GM23248 (cell line): ENCODE results near the gene CDCA8.

Experiments used
- EZH2 ChIP-seq: fragments of 200-600 bp; sonication (generic); IDR thresholded peaks from 2 replicates; pipeline ENCODE4 v1.6.1; 2018; ENCODE audit warnings: antibody characterized with exemption, mild to moderate bottlenecking; ENCODE audit not compliant: insufficient read depth, poor library complexity, severe bottlenecking
- EZH2phosphoT487 ChIP-seq: fragments of 200-600 bp; sonication (generic); IDR thresholded peaks from 2 replicates; pipeline ENCODE4 v1.6.1; 2018; ENCODE audit warnings: antibody characterized with exemption, moderate library complexity, mild to moderate bottlenecking, low read depth; ENCODE audit not compliant: insufficient read depth

DNA sequence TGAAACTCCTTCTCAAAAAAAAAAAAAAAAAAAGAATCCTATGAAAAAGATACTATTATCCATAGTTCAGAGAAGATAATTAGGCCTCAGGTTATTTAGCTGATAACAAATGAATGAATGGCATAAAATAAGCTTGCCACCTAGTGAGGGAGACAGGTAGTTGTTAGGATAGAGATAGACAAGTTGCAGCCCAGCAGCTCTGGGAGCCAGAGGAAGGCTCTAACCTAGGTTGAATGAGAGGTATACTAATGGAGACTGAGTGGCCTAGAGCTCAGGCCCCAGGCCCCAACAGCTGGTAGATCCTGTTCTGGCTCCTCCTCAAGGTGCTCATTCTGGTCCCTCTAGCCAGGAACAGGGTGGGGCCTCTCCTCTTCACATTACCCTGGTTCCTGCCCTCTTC lies 37.0 kb upstream of the CDCA8 start:
- TF ChIP-seq EZH2 (no peak), EZH2phosphoT487 (no peak)
